DND-41 (cell line): ENCODE measurements around the gene SHISA9.

Experiments
- EZH2 ChIP-seq: IDR thresholded peaks from 3 replicates; pipeline ENCODE4 v1.6.1; 2012; ENCODE audit warnings: borderline replicate concordance, low read depth, mild to moderate bottlenecking, moderate library complexity, low read length, inconsistent platforms; ENCODE audit not compliant: severe bottlenecking
- TF ChIP-seq, protein P1 (sequence below): IDR thresholded peaks from 2 replicates; pipeline ENCODE4 v1.5.1; 2012; ENCODE audit warnings: borderline replicate concordance, low read length, moderate library complexity, mild to moderate bottlenecking; ENCODE audit not compliant: poor library complexity, severe bottlenecking; ENCODE audit errors: extremely low read depth

DNA sequence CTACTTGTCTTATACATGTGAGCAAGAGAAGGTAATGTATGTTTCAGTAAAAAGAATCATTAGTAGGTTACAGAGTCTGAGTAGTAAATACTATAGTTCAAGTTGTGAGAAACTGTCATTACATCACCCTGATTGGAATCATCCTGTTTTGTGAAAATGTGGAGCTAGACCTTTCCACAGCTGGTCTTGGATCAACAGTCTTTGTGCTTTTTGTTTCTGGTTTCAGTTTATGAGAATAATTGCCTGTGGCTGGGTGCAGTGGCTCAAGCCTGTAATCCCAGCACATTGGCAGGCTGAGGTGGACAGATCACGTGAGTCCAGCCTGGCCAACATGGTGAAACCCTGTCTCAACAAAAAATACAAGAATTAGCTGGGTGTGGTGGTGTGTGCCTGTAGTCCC is 19.7 kb upstream of the SHISA9 start:
- TF ChIP-seq, protein P1, sequence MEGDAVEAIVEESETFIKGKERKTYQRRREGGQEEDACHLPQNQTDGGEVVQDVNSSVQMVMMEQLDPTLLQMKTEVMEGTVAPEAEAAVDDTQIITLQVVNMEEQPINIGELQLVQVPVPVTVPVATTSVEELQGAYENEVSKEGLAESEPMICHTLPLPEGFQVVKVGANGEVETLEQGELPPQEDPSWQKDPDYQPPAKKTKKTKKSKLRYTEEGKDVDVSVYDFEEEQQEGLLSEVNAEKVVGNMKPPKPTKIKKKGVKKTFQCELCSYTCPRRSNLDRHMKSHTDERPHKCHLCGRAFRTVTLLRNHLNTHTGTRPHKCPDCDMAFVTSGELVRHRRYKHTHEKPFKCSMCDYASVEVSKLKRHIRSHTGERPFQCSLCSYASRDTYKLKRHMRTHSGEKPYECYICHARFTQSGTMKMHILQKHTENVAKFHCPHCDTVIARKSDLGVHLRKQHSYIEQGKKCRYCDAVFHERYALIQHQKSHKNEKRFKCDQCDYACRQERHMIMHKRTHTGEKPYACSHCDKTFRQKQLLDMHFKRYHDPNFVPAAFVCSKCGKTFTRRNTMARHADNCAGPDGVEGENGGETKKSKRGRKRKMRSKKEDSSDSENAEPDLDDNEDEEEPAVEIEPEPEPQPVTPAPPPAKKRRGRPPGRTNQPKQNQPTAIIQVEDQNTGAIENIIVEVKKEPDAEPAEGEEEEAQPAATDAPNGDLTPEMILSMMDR, result no peak
- TF ChIP-seq EZH2, result no peak
